HepG2 (cell line): ENCODE data around the gene PTGIS. TPM values are rescaled to one million over a fixed set of nuclear protein-coding genes. Genes with fewer than 3 reads are reported as not detected.

ENCODE experiments used
- FOSL1 ChIP-seq: sonication (generic); formaldehyde crosslinking; IDR thresholded peaks from 2 replicates; pipeline ENCODE4 v1.9.0; 2021; ENCODE audit warnings: missing genetic modification reagents, borderline replicate concordance
- FOXA1 ChIP-seq, 2 experiments: fragments of 450-650 bp in 1 of 2; sonication (generic) in 1 of 2; formaldehyde crosslinking in 1 of 2; IDR thresholded peaks; 2 replicates each; pipeline versions ENCODE4 v1.4.0 to v1.6.1; 2016 to 2020; ENCODE audit warnings: missing genetic modification reagents in 1 of 2
- HNF4G ChIP-seq, 2 experiments: sonication (generic) in 1 of 2; formaldehyde crosslinking in 1 of 2; IDR thresholded peaks; 2 replicates each; pipeline versions ENCODE4 v1.4.0 to v1.6.1; 2011 to 2020; ENCODE audit warnings: borderline replicate concordance in 2 of 2, low read depth in 2 of 2, mild to moderate bottlenecking in 2 of 2, low read length in 1 of 2, missing genetic modification reagents in 1 of 2, moderate library complexity in 1 of 2
- NFIB ChIP-seq: sonication (generic); formaldehyde crosslinking; IDR thresholded peaks from 2 replicates; pipeline ENCODE4 v1.9.0; 2021; ENCODE audit warnings: missing genetic modification reagents, mild to moderate bottlenecking, borderline replicate concordance
- NFRKB ChIP-seq: fragments of 450-650 bp; IDR thresholded peaks from 2 replicates; pipeline ENCODE4 v1.6.1; 2017
- NRL ChIP-seq: sonication (generic); formaldehyde crosslinking; IDR thresholded peaks from 2 replicates; pipeline ENCODE4 v1.5.0; 2020; ENCODE audit warnings: missing genetic modification reagents, mild to moderate bottlenecking, moderate library complexity, borderline replicate concordance
- POGZ ChIP-seq: sonication (generic); formaldehyde crosslinking; IDR thresholded peaks from 2 replicates; pipeline ENCODE4 v1.4.0; 2020; ENCODE audit warnings: mild to moderate bottlenecking, missing genetic modification reagents
- POLR2AphosphoS2 ChIP-seq: IDR thresholded peaks from 2 replicates; pipeline ENCODE4 v1.6.1; 2011; ENCODE audit warnings: low read depth, low read length, improper control_type of control experiment
- RBFOX2 ChIP-seq: fragments of 200-400 bp; formaldehyde crosslinking; IDR thresholded peaks from 2 replicates; pipeline ENCODE4 v1.6.1; 2017; ENCODE audit warnings: low read depth, mild to moderate bottlenecking, low read length
- RNF2 ChIP-seq: fragments of 450-650 bp; conservative IDR thresholded peaks from 2 replicates; pipeline ENCODE4 v1.6.1; 2016; ENCODE audit warnings: low read depth
- SNRNP70 ChIP-seq: fragments of 200-400 bp; formaldehyde crosslinking; IDR thresholded peaks from 2 replicates; pipeline ENCODE4 v1.6.1; 2017; ENCODE audit warnings: mild to moderate bottlenecking, low read depth, low read length, moderate library complexity
- SOX13 ChIP-seq, 3 experiments: fragments of 450-650 bp in 1 of 3; sonication (generic) in 1 of 3; formaldehyde crosslinking in 1 of 3; IDR thresholded peaks in 2 of 3; conservative IDR thresholded peaks in 1 of 3; 2 replicates each; pipeline versions ENCODE4 v1.5.0 to v1.6.1; 2016 to 2020; ENCODE audit warnings: antibody characterized with exemption in 1 of 3, mild to moderate bottlenecking in 1 of 3, missing compliant biosample characterization in 1 of 3, missing genetic modification reagents in 1 of 3, moderate library complexity in 1 of 3
- SRF ChIP-seq: IDR thresholded peaks from 2 replicates; pipeline ENCODE4 v1.6.1; 2011; ENCODE audit warnings: mild to moderate bottlenecking, low read depth, low read length, moderate library complexity
- TRIM24 ChIP-seq: sonication (generic); formaldehyde crosslinking; IDR thresholded peaks from 2 replicates; pipeline ENCODE4 v1.8.0; 2022; ENCODE audit warnings: mild to moderate bottlenecking, missing genetic modification reagents
- ZEB1 ChIP-seq: IDR thresholded peaks from 2 replicates; pipeline ENCODE4 v1.6.1; 2012; ENCODE audit warnings: mild to moderate bottlenecking, low read depth, inconsistent platforms; ENCODE audit not compliant: insufficient replicate concordance
- ZMYM4 ChIP-seq: sonication (generic); formaldehyde crosslinking; IDR thresholded peaks from 2 replicates; pipeline ENCODE4 v1.8.1; 2023; ENCODE audit warnings: mild to moderate bottlenecking, missing genetic modification reagents
- ZNF605 ChIP-seq: sonication (generic); formaldehyde crosslinking; IDR thresholded peaks from 2 replicates; pipeline ENCODE4 v1.8.0; 2022; ENCODE audit warnings: mild to moderate bottlenecking, missing genetic modification reagents
- polyA plus RNA-seq, 8 experiments: library from polyadenylated mRNA; depleted of rRNA in 3 of 8; stranded (reverse) in 7 of 8; unstranded in 1 of 8; fragments of >200 nt; fragmentation: Illumina TruSeq in 4 of 8; extraction: Trizol in 4 of 8; gene quantifications; 2 replicates each; pipeline versions ENCODE4 v1.2.1 to v1.2.3, GENCODE V29; 2011 to 2016; ENCODE audit warnings: low read depth in 4 of 8, missing spikeins in 1 of 8, mixed read lengths in 1 of 8; ENCODE audit not compliant: insufficient read depth in 1 of 8
- total RNA-seq, 5 experiments: library from RNA; depleted of rRNA; stranded (reverse); fragments of >200 nt; fragmentation: Illumina TruSeq; extraction: Trizol; gene quantifications; 2 replicates each; pipeline ENCODE4 v1.2.3, GENCODE V29; 2016; ENCODE audit warnings: low read depth in 1 of 5
- TF ChIP-seq, protein P1 (sequence below): sonication (generic); formaldehyde crosslinking; IDR thresholded peaks from 2 replicates; pipeline ENCODE4 v1.4.0; 2020; ENCODE audit warnings: missing genetic modification reagents
- TF ChIP-seq, protein P2 (sequence below): sonication (generic); formaldehyde crosslinking; IDR thresholded peaks from 2 replicates; pipeline ENCODE4 v1.5.0; 2020; ENCODE audit warnings: mild to moderate bottlenecking, missing genetic modification reagents, moderate library complexity
- TF ChIP-seq, protein P3 (sequence below): sonication (generic); formaldehyde crosslinking; IDR thresholded peaks from 2 replicates; pipeline ENCODE4 v1.4.0; 2020; ENCODE audit warnings: mild to moderate bottlenecking, low read depth, missing genetic modification reagents

The PTGIS gene
- total and polyA plus RNA-seq, 2 of the 13 experiments (the other 11 are each of a cell fraction or from before 2014, with no cell fraction given): not detected

DNA sequence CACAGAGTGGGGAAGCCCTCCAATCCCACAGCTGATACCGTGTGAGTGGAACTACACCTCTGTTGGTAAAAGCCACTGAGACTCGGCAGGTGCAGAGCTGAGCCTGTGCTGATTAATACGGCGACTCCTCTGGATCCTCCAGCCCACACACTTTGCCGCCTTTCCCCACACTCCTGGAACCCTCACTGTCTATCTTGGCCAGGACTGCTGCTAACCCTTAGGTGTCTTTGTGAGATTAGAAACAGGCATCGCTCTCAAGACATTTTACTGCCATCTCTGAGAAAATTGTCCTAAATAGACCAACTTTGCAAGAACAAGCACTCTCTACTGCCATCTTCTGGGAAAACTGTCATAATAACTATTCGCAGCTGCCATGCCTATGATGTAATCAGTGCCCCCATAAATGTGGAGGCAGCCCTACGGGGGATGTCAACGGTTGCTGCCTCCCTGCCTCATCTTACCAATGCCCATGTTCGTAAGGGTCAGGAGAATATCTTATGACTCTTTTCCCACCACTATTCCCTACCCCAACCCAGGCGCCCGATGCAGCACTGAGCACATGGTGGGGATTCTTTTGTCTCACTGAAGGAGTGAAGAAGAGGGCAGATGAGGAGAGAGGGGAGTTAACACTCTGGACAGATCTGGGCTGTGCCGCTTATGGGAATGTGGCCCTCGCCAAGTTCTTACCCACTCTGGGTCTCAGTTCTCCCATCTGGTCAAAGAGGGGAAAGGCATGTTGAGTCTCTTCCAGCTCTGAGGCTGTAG, 59.3 kb downstream of the PTGIS start (continued):
- TF ChIP-seq SOX13 (IDR thresholded peaks at IDR 0.05): no peak
- TF ChIP-seq SOX13 (CRISPR knock-in tag; conservative IDR thresholded peaks at IDR 0.05 in 1 of 2, IDR thresholded peaks at IDR 0.05 in 1 of 2): no peak
- no peak for TF ChIP-seq NRL (CRISPR knock-in tag)
- TF ChIP-seq, protein P1, sequence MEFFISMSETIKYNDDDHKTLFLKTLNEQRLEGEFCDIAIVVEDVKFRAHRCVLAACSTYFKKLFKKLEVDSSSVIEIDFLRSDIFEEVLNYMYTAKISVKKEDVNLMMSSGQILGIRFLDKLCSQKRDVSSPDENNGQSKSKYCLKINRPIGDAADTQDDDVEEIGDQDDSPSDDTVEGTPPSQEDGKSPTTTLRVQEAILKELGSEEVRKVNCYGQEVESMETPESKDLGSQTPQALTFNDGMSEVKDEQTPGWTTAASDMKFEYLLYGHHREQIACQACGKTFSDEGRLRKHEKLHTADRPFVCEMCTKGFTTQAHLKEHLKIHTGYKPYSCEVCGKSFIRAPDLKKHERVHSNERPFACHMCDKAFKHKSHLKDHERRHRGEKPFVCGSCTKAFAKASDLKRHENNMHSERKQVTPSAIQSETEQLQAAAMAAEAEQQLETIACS (CRISPR knock-in tag): no peak
- no peak for TF ChIP-seq ZEB1
- TF ChIP-seq NFIB (CRISPR knock-in tag): no peak
- TF ChIP-seq FOXA1 (IDR thresholded peaks at IDR 0.05): no peak
- no peak; the same call in 1 of the 2 replicates for TF ChIP-seq FOXA1 (CRISPR knock-in tag; IDR thresholded peaks at IDR 0.05)
- TF ChIP-seq ZMYM4 (CRISPR knock-in tag): no peak; the same call in 1 of the 2 replicates
- TF ChIP-seq HNF4G (IDR thresholded peaks at IDR 0.05; ENCODE audit: borderline replicate concordance, low read depth, low read length): no peak
- no peak for TF ChIP-seq HNF4G (CRISPR knock-in tag; IDR thresholded peaks at IDR 0.05; ENCODE audit: borderline replicate concordance, low read depth)
- no peak; the same call in 1 of the 2 replicates for TF ChIP-seq RNF2
- no peak for TF ChIP-seq FOSL1
- TF ChIP-seq SNRNP70: no peak
- TF ChIP-seq, protein P2, sequence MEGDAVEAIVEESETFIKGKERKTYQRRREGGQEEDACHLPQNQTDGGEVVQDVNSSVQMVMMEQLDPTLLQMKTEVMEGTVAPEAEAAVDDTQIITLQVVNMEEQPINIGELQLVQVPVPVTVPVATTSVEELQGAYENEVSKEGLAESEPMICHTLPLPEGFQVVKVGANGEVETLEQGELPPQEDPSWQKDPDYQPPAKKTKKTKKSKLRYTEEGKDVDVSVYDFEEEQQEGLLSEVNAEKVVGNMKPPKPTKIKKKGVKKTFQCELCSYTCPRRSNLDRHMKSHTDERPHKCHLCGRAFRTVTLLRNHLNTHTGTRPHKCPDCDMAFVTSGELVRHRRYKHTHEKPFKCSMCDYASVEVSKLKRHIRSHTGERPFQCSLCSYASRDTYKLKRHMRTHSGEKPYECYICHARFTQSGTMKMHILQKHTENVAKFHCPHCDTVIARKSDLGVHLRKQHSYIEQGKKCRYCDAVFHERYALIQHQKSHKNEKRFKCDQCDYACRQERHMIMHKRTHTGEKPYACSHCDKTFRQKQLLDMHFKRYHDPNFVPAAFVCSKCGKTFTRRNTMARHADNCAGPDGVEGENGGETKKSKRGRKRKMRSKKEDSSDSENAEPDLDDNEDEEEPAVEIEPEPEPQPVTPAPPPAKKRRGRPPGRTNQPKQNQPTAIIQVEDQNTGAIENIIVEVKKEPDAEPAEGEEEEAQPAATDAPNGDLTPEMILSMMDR (CRISPR knock-in tag): peak; percentile 84
- no peak for TF ChIP-seq TRIM24 (CRISPR knock-in tag)
- TF ChIP-seq NFRKB: no peak
- no peak for TF ChIP-seq POGZ (CRISPR knock-in tag)
- 0 out of 2 replicates have a peak, but pooled peaks have one; percentile 1 for TF ChIP-seq ZNF605 (CRISPR knock-in tag)
- TF ChIP-seq POLR2AphosphoS2: no peak
- TF ChIP-seq RBFOX2: no peak
- TF ChIP-seq, protein P3, sequence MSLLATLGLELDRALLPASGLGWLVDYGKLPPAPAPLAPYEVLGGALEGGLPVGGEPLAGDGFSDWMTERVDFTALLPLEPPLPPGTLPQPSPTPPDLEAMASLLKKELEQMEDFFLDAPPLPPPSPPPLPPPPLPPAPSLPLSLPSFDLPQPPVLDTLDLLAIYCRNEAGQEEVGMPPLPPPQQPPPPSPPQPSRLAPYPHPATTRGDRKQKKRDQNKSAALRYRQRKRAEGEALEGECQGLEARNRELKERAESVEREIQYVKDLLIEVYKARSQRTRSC (CRISPR knock-in tag): no peak
- TF ChIP-seq SRF: no peak
